PC-3 (cell line): ENCODE measurements around the gene CHST5. TPM values are rescaled to one million over a fixed set of nuclear protein-coding genes. Genes with fewer than 3 reads are reported as not detected.
A peak's percentile ranks its signal among the peaks of the same experiment; 100 is the strongest.
"Not testable (repeated sequence)": the region's sequence is repeated elsewhere in the genome, so short reads cannot be mapped to it uniquely, and the experiment has no call there.

ENCODE experiments used
- ATAC-seq: fragments of 200-7000 bp; cut with Tn5 transposase; 2 replicates; pipeline ENCODE4 v1.9.1; 2020; ENCODE audit warnings: mild to moderate bottlenecking, moderate library complexity
- BruUV-seq: library from RNA; stranded (reverse); fragments of 400-500 nt; replicated peaks from 2 replicates; lab custom pipeline; 2021; lab: Mats Ljungman, UMichigan
- CTCF ChIA-PET: fragments of 300-600 bp; sonication (Branson Sonifier 250); formaldehyde crosslinking; loops from one replicate; lab custom pipeline; 2022; ENCODE audit warnings: antibody characterized with exemption; lab: Charles Lee
- POLR2A ChIA-PET: fragments of 300-600 bp; sonication (Branson Sonifier 250); formaldehyde crosslinking; loops from one replicate; lab custom pipeline; 2022; ENCODE audit warnings: antibody characterized with exemption; ENCODE audit not compliant: unreplicated experiment; lab: Charles Lee
- DNase-seq: peaks from one replicate; pipeline ENCODE4 v3.0.0-alpha.2; 2015
- H2AFZ ChIP-seq: fragments of 300-600 bp; sonication (generic); 2 replicates; pipeline ENCODE4 v1.6.0; 2016; ENCODE audit warnings: antibody characterized with exemption, low read length
- H3F3A ChIP-seq: fragments of 300-600 bp; sonication (generic); one replicate; pipeline ENCODE4 v1.6.0; 2017; ENCODE audit warnings: antibody characterized with exemption, low read length, control low read depth, mild to moderate bottlenecking; ENCODE audit not compliant: unreplicated experiment
- H3K27ac ChIP-seq: fragments of 300-600 bp; sonication (generic); 2 replicates; pipeline ENCODE4 v1.5.1; 2016; ENCODE audit warnings: mild to moderate bottlenecking, low read length
- H3K27me3 ChIP-seq: fragments of 300-600 bp; sonication (generic); 2 replicates; pipeline ENCODE4 v1.6.1; 2016; ENCODE audit warnings: low read length, mixed read lengths
- H3K36me3 ChIP-seq: fragments of 300-600 bp; sonication (generic); 2 replicates; pipeline ENCODE4 v1.6.1; 2016; ENCODE audit warnings: low read depth, mixed run types, low read length, mixed read lengths
- H3K4me1 ChIP-seq: fragments of 300-600 bp; sonication (generic); 2 replicates; pipeline ENCODE4 v1.5.1; 2016; ENCODE audit warnings: low read length; ENCODE audit not compliant: insufficient read depth
- H3K4me2 ChIP-seq: fragments of 300-600 bp; sonication (generic); 2 replicates; pipeline ENCODE4 v1.6.0; 2016; ENCODE audit warnings: low read length
- H3K4me3 ChIP-seq: fragments of 300-600 bp; sonication (generic); 2 replicates; pipeline ENCODE4 v1.5.1; 2016; ENCODE audit warnings: mild to moderate bottlenecking, low read length, mixed read lengths
- H3K79me2 ChIP-seq: fragments of 300-600 bp; sonication (generic); 2 replicates; pipeline ENCODE4 v1.6.1; 2017; ENCODE audit warnings: low read length, mixed read lengths
- H3K9ac ChIP-seq: fragments of 300-600 bp; sonication (generic); 2 replicates; pipeline ENCODE4 v1.6.0; 2016; ENCODE audit warnings: mild to moderate bottlenecking, low read length
- H3K9me2 ChIP-seq: fragments of 300-600 bp; sonication (generic); replicated peaks from 2 replicates; pipeline ENCODE4 v1.6.1; 2016; ENCODE audit warnings: mixed run types, low read length, mixed read lengths
- H3K9me3 ChIP-seq: fragments of 300-600 bp; sonication (generic); 2 replicates; pipeline ENCODE4 v1.6.1; 2016; ENCODE audit warnings: low read length, mixed read lengths
- H4K20me1 ChIP-seq: fragments of 300-600 bp; sonication (generic); 2 replicates; pipeline ENCODE4 v1.6.1; 2016; ENCODE audit warnings: low read length, mixed read lengths
- CTCF ChIP-seq: fragments of 300-600 bp; sonication (generic); conservative IDR thresholded peaks from 2 replicates; pipeline ENCODE4 v1.5.1; 2017; ENCODE audit warnings: antibody characterized with exemption, low read depth, mild to moderate bottlenecking, low read length
- EZH2 ChIP-seq: fragments of 300-600 bp; sonication (generic); IDR thresholded peaks from one replicate; pipeline ENCODE4 v1.6.1; 2017; ENCODE audit warnings: antibody characterized with exemption, mild to moderate bottlenecking, low read length; ENCODE audit not compliant: unreplicated experiment
- EZH2phosphoT487 ChIP-seq: fragments of 300-600 bp; sonication (generic); IDR thresholded peaks from 2 replicates; pipeline ENCODE4 v1.6.1; 2018; ENCODE audit warnings: mild to moderate bottlenecking, antibody characterized with exemption, low read length, borderline replicate concordance
- intact Hi-C: fragments of 100-400 bp; cut with micrococcal nuclease; formaldehyde crosslinking; loops from 2 replicates; pipeline ENCODE4 v1.9.0; 2023
- total RNA-seq: library from RNA; depleted of rRNA; stranded (reverse); fragments of >200 nt; gene quantifications from 2 replicates; pipeline ENCODE4 v1.2.3, GENCODE V29; 2014

The CHST5 gene
- total RNA-seq, 1 experiment from 2014 or later: 0.29 TPM

GRCh38 chr16:75546293-75546692 is 10.4 kb upstream of the CHST5 start:
- H3K27me3 ChIP-seq: no peaks in the 10 kb centered on the region
- no peak overlapping the region for H2AFZ ChIP-seq
- DNase-seq (no peak), ATAC-seq (no peak)
- H3F3A ChIP-seq: no peaks in the 10 kb centered on the region
- TF ChIP-seq CTCF (no peak), EZH2phosphoT487 (no peak), EZH2 (no peak)
- ChIA-PET CTCF (no interaction called here), POLR2A (no interaction called here)
- H3K9me3 ChIP-seq: no peaks in the 10 kb centered on the region
- no peaks in the 10 kb centered on the region for H4K20me1 ChIP-seq
- no peak overlapping the region for H3K27ac ChIP-seq
- H3K4me2 ChIP-seq: no peak overlapping the region
- no peaks in the 10 kb centered on the region for H3K9me2 ChIP-seq
- no TSS peak for BruUV-seq
- no peak overlapping the region for H3K9ac ChIP-seq
- no peaks in the 10 kb centered on the region for H3K79me2 ChIP-seq
- no peak overlapping the region for H3K4me3 ChIP-seq
- H3K36me3 ChIP-seq: no peaks in the 10 kb centered on the region
- no peaks in the 10 kb centered on the region for H3K4me1 ChIP-seq
- intact Hi-C loops: no loop called here

GRCh38 chr16:75545879-75546278 is 10.0 kb upstream of the CHST5 start:
- H3K9ac ChIP-seq, H4K20me1 ChIP-seq, H3K27ac ChIP-seq, intact Hi-C loops, H3K79me2 ChIP-seq, H3F3A ChIP-seq, BruUV-seq, H3K4me1 ChIP-seq, H2AFZ ChIP-seq, CTCF ChIA-PET, DNase-seq, H3K9me3 ChIP-seq, POLR2A ChIA-PET, H3K4me3 ChIP-seq, H3K9me2 ChIP-seq, H3K4me2 ChIP-seq, H3K27me3 ChIP-seq, H3K36me3 ChIP-seq, ATAC-seq: not testable (repeated sequence)

- intact Hi-C loops, CTCF ChIA-PET: not testable (repeated sequence)
Measured at GRCh38 chr16:75542462-75542861, 6.6 kb upstream of the CHST5 start.

GRCh38 chr16:75541236-75541635 is 5.3 kb upstream of the CHST5 start:
- Histone ChIP-seq H2AFZ (no peak overlapping the region), H3K9ac (no peak overlapping the region), H3K4me3 (no peak overlapping the region), H3K9me2 (no peaks in the 10 kb centered on the region), H3K36me3 (no peaks in the 10 kb centered on the region), H3F3A (no peaks in the 10 kb centered on the region), H3K27me3 (no peaks in the 10 kb centered on the region), H4K20me1 (no peaks in the 10 kb centered on the region), H3K79me2 (no peaks in the 10 kb centered on the region), H3K4me2 (no peak overlapping the region), H3K9me3 (no peaks in the 10 kb centered on the region), H3K27ac (no peak overlapping the region), H3K4me1 (no peaks in the 10 kb centered on the region)
- POLR2A ChIA-PET: no interaction called here
- intact Hi-C loops: no loop called here
- no peak for ATAC-seq
- TF ChIP-seq EZH2 (no peak), EZH2phosphoT487 (no peak), CTCF (no peak)
- no peak for DNase-seq
- CTCF ChIA-PET: no interaction called here
- BruUV-seq: no TSS peak

More at GRCh38 chr16:75542462-75542861, 6.6 kb upstream of the CHST5 start:
- H3K4me2 ChIP-seq, H3K27me3 ChIP-seq, H3K9ac ChIP-seq, H4K20me1 ChIP-seq, H3K4me3 ChIP-seq, H3K4me1 ChIP-seq, H3F3A ChIP-seq, H3K27ac ChIP-seq, H3K9me3 ChIP-seq, H3K36me3 ChIP-seq, DNase-seq, H3K79me2 ChIP-seq, POLR2A ChIA-PET, ATAC-seq, H2AFZ ChIP-seq, H3K9me2 ChIP-seq, BruUV-seq: not testable (repeated sequence)

- H3K79me2 ChIP-seq, H3K27ac ChIP-seq, H3K9ac ChIP-seq, BruUV-seq, H4K20me1 ChIP-seq, H3F3A ChIP-seq, intact Hi-C loops, POLR2A ChIA-PET, H3K4me2 ChIP-seq, CTCF ChIA-PET, DNase-seq, H3K4me3 ChIP-seq, H3K27me3 ChIP-seq, H2AFZ ChIP-seq, H3K4me1 ChIP-seq, H3K9me2 ChIP-seq, H3K9me3 ChIP-seq, H3K36me3 ChIP-seq: not testable (repeated sequence)
- 0 out of 2 replicates have a peak, but pooled peaks have one; percentile 24 for ATAC-seq
Measured at GRCh38 chr16:75538882-75539565, 3.1 kb upstream of the CHST5 start.
